Panc1 (cell line): ENCODE results near the gene HBEGF. TPM values are rescaled to one million over a fixed set of nuclear protein-coding genes. Genes with fewer than 3 reads are reported as not detected.

ENCODE experiments used
- ATAC-seq: fragments of 200-7000 bp; cut with Tn5 transposase; 2 replicates; pipeline ENCODE4 v1.9.1; 2020; ENCODE audit warnings: mild to moderate bottlenecking, moderate library complexity
- BruUV-seq: library from RNA; stranded (reverse); fragments of 400-500 nt; replicated peaks from 2 replicates; lab custom pipeline; 2021; lab: Mats Ljungman, UMichigan
- CTCF ChIA-PET: fragments of 300-600 bp; sonication (Branson Sonifier 250); formaldehyde crosslinking; loops from one replicate; lab custom pipeline; 2022; ENCODE audit warnings: antibody characterized with exemption; lab: Charles Lee
- POLR2A ChIA-PET: fragments of 300-600 bp; sonication (Branson Sonifier 250); formaldehyde crosslinking; loops from one replicate; lab custom pipeline; 2022; ENCODE audit warnings: antibody characterized with exemption; lab: Charles Lee
- DNase-seq: peaks from one replicate; pipeline ENCODE4 v3.0.0-alpha.2; 2010; ENCODE audit warnings: low read depth, low spot score
- H3K27ac ChIP-seq: 2 replicates; pipeline ENCODE4 v1.5.1; 2011; ENCODE audit warnings: mild to moderate bottlenecking, low read length, inconsistent platforms
- H3K27me3 ChIP-seq: fragments of 200-500 bp; sonication (Bioruptor generic); 2 replicates; pipeline ENCODE4 v1.6.0; 2014; ENCODE audit warnings: low read length, inconsistent platforms; ENCODE audit not compliant: control insufficient read depth, insufficient read depth
- H3K36me3 ChIP-seq: fragments of 200-500 bp; sonication (Bioruptor generic); 2 replicates; pipeline ENCODE4 v1.5.1; 2014; ENCODE audit warnings: inconsistent platforms, mild to moderate bottlenecking, low read length, moderate library complexity; ENCODE audit not compliant: control insufficient read depth, insufficient read depth
- H3K4me1 ChIP-seq: 2 replicates; pipeline ENCODE4 v1.5.1; 2011; ENCODE audit warnings: inconsistent platforms, mild to moderate bottlenecking, low read length, moderate library complexity; ENCODE audit not compliant: control insufficient read depth, insufficient read depth
- H3K4me3 ChIP-seq, 2 experiments: 2 replicates each; pipeline ENCODE4 v1.5.1; 2011 to 2012; ENCODE audit warnings: low read depth in 2 of 2, low read length in 2 of 2, mild to moderate bottlenecking in 2 of 2, inconsistent platforms in 1 of 2, moderate library complexity in 1 of 2
- H3K9me3 ChIP-seq: fragments of 200-500 bp; sonication (Bioruptor generic); 2 replicates; pipeline ENCODE4 v1.5.1; 2014; ENCODE audit warnings: low read depth, mild to moderate bottlenecking, inconsistent platforms, low read length, moderate library complexity; ENCODE audit not compliant: control insufficient read depth, insufficient read depth
- POLR2AphosphoS5 ChIP-seq: IDR thresholded peaks from 2 replicates; pipeline ENCODE4 v1.6.1; 2012; ENCODE audit warnings: mild to moderate bottlenecking, low read depth, low read length, moderate library complexity
- SIN3A ChIP-seq: IDR thresholded peaks from 2 replicates; pipeline ENCODE4 v1.6.1; 2012; ENCODE audit warnings: low read depth, mild to moderate bottlenecking, low read length, moderate library complexity, borderline replicate concordance; ENCODE audit not compliant: insufficient read depth
- TCF7L2 ChIP-seq: IDR thresholded peaks from 2 replicates; pipeline ENCODE4 v1.6.1; 2011; ENCODE audit warnings: mild to moderate bottlenecking, low read depth, low read length, inconsistent platforms
- in situ Hi-C: cut with HindIII; loops from 2 replicates; pipeline ENCODE4 v1.10.0; 2016; ENCODE audit warnings: low sequenced_read_pairs, low pct_unique_long_range_greater_than_20kb
- intact Hi-C: fragments of 100-400 bp; cut with micrococcal nuclease; formaldehyde crosslinking; loops from one replicate; pipeline ENCODE4 v1.10.0; 2022; ENCODE audit not compliant: unreplicated experiment
- total RNA-seq: library from RNA; stranded (reverse); gene quantifications from one replicate; pipeline ENCODE4 v1.2.1, GENCODE V29; 2021; ENCODE audit not compliant: unreplicated experiment
- TF ChIP-seq, protein P1 (sequence below), 2 experiments: IDR thresholded peaks; 2 replicates each; pipeline ENCODE4 v1.6.1; 2011 to 2012; ENCODE audit warnings: low read depth in 2 of 2, control low read depth in 1 of 2, low read length in 1 of 2, mild to moderate bottlenecking in 1 of 2, moderate library complexity in 1 of 2; ENCODE audit not compliant: insufficient read depth in 1 of 2
- TF ChIP-seq, protein P2 (sequence below): fragments of 450-650 bp; IDR thresholded peaks from 2 replicates; pipeline ENCODE4 v1.5.1; 2017; ENCODE audit warnings: mild to moderate bottlenecking

HBEGF gene
- total RNA-seq, 1 experiment from 2014 or later = 5.0 TPM

- BruUV-seq = no TSS peak
- H3K9me3 ChIP-seq = no peaks in the 10 kb centered on the region
- H3K27ac ChIP-seq = no peak overlapping the region
- H3K36me3 ChIP-seq = no peaks in the 10 kb centered on the region
- intact Hi-C loops (loop anchor here (2.0 kb wide), 1 partner anchor 112 kb away; no protein-coding TSS in a partner anchor), in situ Hi-C loops (no loop called here)
- H3K27me3 ChIP-seq = no peaks in the 10 kb centered on the region
- TF ChIP-seq, protein P1, sequence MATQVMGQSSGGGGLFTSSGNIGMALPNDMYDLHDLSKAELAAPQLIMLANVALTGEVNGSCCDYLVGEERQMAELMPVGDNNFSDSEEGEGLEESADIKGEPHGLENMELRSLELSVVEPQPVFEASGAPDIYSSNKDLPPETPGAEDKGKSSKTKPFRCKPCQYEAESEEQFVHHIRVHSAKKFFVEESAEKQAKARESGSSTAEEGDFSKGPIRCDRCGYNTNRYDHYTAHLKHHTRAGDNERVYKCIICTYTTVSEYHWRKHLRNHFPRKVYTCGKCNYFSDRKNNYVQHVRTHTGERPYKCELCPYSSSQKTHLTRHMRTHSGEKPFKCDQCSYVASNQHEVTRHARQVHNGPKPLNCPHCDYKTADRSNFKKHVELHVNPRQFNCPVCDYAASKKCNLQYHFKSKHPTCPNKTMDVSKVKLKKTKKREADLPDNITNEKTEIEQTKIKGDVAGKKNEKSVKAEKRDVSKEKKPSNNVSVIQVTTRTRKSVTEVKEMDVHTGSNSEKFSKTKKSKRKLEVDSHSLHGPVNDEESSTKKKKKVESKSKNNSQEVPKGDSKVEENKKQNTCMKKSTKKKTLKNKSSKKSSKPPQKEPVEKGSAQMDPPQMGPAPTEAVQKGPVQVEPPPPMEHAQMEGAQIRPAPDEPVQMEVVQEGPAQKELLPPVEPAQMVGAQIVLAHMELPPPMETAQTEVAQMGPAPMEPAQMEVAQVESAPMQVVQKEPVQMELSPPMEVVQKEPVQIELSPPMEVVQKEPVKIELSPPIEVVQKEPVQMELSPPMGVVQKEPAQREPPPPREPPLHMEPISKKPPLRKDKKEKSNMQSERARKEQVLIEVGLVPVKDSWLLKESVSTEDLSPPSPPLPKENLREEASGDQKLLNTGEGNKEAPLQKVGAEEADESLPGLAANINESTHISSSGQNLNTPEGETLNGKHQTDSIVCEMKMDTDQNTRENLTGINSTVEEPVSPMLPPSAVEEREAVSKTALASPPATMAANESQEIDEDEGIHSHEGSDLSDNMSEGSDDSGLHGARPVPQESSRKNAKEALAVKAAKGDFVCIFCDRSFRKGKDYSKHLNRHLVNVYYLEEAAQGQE (IDR thresholded peaks at IDR 0.05; ENCODE audit: insufficient read depth in 1 of 2, low read depth in 2 of 2, low read length in 1 of 2) = no peak
- TF ChIP-seq SIN3A = no peak
- TF ChIP-seq, protein P2, sequence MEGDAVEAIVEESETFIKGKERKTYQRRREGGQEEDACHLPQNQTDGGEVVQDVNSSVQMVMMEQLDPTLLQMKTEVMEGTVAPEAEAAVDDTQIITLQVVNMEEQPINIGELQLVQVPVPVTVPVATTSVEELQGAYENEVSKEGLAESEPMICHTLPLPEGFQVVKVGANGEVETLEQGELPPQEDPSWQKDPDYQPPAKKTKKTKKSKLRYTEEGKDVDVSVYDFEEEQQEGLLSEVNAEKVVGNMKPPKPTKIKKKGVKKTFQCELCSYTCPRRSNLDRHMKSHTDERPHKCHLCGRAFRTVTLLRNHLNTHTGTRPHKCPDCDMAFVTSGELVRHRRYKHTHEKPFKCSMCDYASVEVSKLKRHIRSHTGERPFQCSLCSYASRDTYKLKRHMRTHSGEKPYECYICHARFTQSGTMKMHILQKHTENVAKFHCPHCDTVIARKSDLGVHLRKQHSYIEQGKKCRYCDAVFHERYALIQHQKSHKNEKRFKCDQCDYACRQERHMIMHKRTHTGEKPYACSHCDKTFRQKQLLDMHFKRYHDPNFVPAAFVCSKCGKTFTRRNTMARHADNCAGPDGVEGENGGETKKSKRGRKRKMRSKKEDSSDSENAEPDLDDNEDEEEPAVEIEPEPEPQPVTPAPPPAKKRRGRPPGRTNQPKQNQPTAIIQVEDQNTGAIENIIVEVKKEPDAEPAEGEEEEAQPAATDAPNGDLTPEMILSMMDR = no peak
- TF ChIP-seq POLR2AphosphoS5 = no peak
- no peak for TF ChIP-seq TCF7L2
- DNase-seq (no peak), ATAC-seq (peak; percentile 36)
- H3K4me3 ChIP-seq = peak overlapping the region in 1 of 2 experiments; percentile 52; a peak in 1 of 4 replicates
- POLR2A ChIA-PET = interaction anchor here (0.6 kb wide), 1 partner anchor 122 kb away, joined by 5 read pairs; no protein-coding TSS in a partner anchor
- CTCF ChIA-PET = no interaction called here
- no peaks in the 10 kb centered on the region for H3K4me1 ChIP-seq
Measured at GRCh38 chr5:140356853-140357725, 10.7 kb upstream of the HBEGF start.

GRCh38 chr5:140355546-140355945 lies 9.1 kb upstream of the HBEGF start:
- no TSS peak for BruUV-seq
- Histone ChIP-seq H3K27ac (no peak overlapping the region), H3K9me3 (no peaks in the 10 kb centered on the region), H3K36me3 (no peaks in the 10 kb centered on the region), H3K27me3 (no peaks in the 10 kb centered on the region), H3K4me1 (no peaks in the 10 kb centered on the region), H3K4me3 (no peak overlapping the region)
- ATAC-seq (no peak), DNase-seq (no peak)
- intact Hi-C loops (no loop called here), in situ Hi-C loops (no loop called here)
- TF ChIP-seq, protein P2 = no peak
- TF ChIP-seq POLR2AphosphoS5 (no peak), SIN3A (no peak), TCF7L2 (no peak)
- TF ChIP-seq, protein P1 (IDR thresholded peaks at IDR 0.05; ENCODE audit: insufficient read depth in 1 of 2, low read depth in 2 of 2, low read length in 1 of 2) = no peak
- ChIA-PET POLR2A (no interaction called here), CTCF (interaction anchor here (0.9 to 1.8 kb wide), 4 partner anchors 18 to 114 kb away, joined by 3 to 9 read pairs (median 4); no protein-coding TSS in a partner anchor)
